Measurements from ENCODE around the gene CASP9.

Gene CASP9

GRCh38 chr1:15540186-15540585 lies 16.2 kb upstream of the CASP9 start:
- Histone ChIP-seq H3K27me3 (ENCODE audit: insufficient read depth, poor library complexity, severe bottlenecking) (no peaks in the 10 kb centered on the region), H3K4me3 (replicated peaks; ENCODE audit: insufficient read depth, low read length) (no peak overlapping the region), H3K27ac (replicated peaks) (no peak overlapping the region)
- TF ChIP-seq SPI1 (IDR thresholded peaks at IDR 0.05; ENCODE audit: borderline replicate concordance, low read depth) (no peak), POLR2AphosphoS5 (IDR thresholded peaks at IDR 0.05; ENCODE audit: low read depth) (no peak), REST (IDR thresholded peaks at IDR 0.05; ENCODE audit: insufficient replicate concordance, low read depth) (no peak), GABPA (IDR thresholded peaks at IDR 0.05; ENCODE audit: low read depth) (no peak)
- TF ChIP-seq, protein P1, sequence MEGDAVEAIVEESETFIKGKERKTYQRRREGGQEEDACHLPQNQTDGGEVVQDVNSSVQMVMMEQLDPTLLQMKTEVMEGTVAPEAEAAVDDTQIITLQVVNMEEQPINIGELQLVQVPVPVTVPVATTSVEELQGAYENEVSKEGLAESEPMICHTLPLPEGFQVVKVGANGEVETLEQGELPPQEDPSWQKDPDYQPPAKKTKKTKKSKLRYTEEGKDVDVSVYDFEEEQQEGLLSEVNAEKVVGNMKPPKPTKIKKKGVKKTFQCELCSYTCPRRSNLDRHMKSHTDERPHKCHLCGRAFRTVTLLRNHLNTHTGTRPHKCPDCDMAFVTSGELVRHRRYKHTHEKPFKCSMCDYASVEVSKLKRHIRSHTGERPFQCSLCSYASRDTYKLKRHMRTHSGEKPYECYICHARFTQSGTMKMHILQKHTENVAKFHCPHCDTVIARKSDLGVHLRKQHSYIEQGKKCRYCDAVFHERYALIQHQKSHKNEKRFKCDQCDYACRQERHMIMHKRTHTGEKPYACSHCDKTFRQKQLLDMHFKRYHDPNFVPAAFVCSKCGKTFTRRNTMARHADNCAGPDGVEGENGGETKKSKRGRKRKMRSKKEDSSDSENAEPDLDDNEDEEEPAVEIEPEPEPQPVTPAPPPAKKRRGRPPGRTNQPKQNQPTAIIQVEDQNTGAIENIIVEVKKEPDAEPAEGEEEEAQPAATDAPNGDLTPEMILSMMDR (IDR thresholded peaks at IDR 0.05; ENCODE audit: insufficient read depth, low read length): no peak
- no peak for DNase-seq (ENCODE audit: low read depth in 1 of 2, low spot score in 1 of 2)

GRCh38 chr1:15538771-15539170 lies 14.8 kb upstream of the CASP9 start:
- no peaks in the 10 kb centered on the region for H3K27me3 ChIP-seq (ENCODE audit: insufficient read depth, poor library complexity, severe bottlenecking)
- TF ChIP-seq REST (IDR thresholded peaks at IDR 0.05; ENCODE audit: insufficient replicate concordance, low read depth) (no peak), POLR2AphosphoS5 (IDR thresholded peaks at IDR 0.05; ENCODE audit: low read depth) (no peak), GABPA (IDR thresholded peaks at IDR 0.05; ENCODE audit: low read depth) (no peak), SPI1 (IDR thresholded peaks at IDR 0.05; ENCODE audit: borderline replicate concordance, low read depth) (no peak)
- TF ChIP-seq, protein P1 (IDR thresholded peaks at IDR 0.05; ENCODE audit: insufficient read depth, low read length): no peak
- no peak overlapping the region for H3K27ac ChIP-seq (replicated peaks)
- no peak overlapping the region for H3K4me3 ChIP-seq (replicated peaks; ENCODE audit: insufficient read depth, low read length)
- DNase-seq (ENCODE audit: low read depth in 1 of 2, low spot score in 1 of 2): no peak

DNA sequence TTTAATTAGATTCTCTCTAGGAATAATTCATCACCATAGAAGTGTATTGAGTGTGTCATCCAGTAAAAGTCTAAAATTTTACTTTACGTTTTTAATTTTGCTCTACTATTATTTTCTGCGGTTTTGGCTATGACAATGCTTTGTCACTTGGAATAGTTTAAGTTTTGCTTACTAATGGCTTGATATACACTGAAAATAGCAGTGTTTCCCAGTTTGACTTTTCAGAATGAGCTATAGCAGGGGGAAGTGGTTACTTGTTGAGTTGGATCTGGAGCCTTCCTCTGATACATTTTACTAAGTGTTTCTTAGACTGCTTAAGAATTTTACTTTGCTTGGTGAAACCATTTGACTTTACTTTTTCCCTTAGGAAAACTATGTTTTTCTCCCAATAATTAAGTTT lies 7.7 kb upstream of the CASP9 start:
- H3K27me3 ChIP-seq (ENCODE audit: insufficient read depth, poor library complexity, severe bottlenecking): no peaks in the 10 kb centered on the region
- TF ChIP-seq POLR2AphosphoS5 (IDR thresholded peaks at IDR 0.05; ENCODE audit: low read depth): no peak
- TF ChIP-seq GABPA (IDR thresholded peaks at IDR 0.05; ENCODE audit: low read depth): no peak
- TF ChIP-seq, protein P1 (IDR thresholded peaks at IDR 0.05; ENCODE audit: insufficient read depth, low read length): no peak
- no peak for TF ChIP-seq REST (IDR thresholded peaks at IDR 0.05; ENCODE audit: insufficient replicate concordance, low read depth)
- no peak for TF ChIP-seq SPI1 (IDR thresholded peaks at IDR 0.05; ENCODE audit: borderline replicate concordance, low read depth)
- DNase-seq (ENCODE audit: low read depth in 1 of 2, low spot score in 1 of 2): no peak
- no peak overlapping the region for H3K4me3 ChIP-seq (replicated peaks; ENCODE audit: insufficient read depth, low read length)
- H3K27ac ChIP-seq (replicated peaks): no peak overlapping the region

Measured in HL-60 (cell line).